Fibroblast of skin of scalp (primary cell): ENCODE measurements around the gene ZNF418.
"Not testable (repeated sequence)": the region's sequence is repeated elsewhere in the genome, so short reads cannot be mapped to it uniquely, and the experiment has no call there.

Source experiments
- DNase-seq: peaks from one replicate; pipeline ENCODE4 v3.0.0-alpha.2; 2013

The ZNF418 gene

DNA sequence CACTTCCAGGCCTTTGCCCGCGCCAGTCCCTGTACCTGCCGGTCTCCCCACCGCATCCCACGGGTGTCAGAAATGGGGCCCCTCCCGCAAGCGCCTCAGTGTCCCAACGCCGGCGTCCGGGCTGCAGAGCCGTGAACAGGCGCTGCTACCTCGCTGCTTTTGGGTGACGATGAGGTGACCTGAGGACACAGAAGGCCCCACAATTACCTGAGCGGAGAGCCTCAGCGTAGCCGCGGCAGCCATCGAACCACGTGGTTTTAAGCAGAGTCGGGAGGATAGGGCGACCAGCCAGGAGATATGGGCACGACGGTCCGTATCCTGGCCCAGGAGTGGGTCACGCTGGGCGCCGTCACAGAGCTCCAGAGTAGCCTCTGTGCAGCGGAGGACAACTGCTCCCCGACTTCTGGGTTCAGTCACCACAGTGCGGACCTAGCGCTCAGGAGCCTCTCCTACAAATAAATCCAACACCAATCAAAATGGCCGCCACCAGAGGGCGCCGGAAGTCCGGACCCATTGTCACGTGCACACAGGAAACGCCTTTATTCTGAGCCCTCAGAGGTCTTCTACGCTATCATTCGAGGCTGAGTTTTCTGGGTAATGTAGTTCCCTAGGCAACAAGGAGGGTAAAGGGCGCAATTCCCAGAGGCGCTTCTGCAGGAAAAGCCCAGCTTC lies 46.5 kb downstream of the ZNF418 start, which contains the start of gene ZNF814:
Gene ZNF814 (minus strand): TSS at position 478 of the 672 bp plus-strand sequence. CDS start 235 bp downstream, at position 243.
- DNase-seq: peak; percentile 88

DNA sequence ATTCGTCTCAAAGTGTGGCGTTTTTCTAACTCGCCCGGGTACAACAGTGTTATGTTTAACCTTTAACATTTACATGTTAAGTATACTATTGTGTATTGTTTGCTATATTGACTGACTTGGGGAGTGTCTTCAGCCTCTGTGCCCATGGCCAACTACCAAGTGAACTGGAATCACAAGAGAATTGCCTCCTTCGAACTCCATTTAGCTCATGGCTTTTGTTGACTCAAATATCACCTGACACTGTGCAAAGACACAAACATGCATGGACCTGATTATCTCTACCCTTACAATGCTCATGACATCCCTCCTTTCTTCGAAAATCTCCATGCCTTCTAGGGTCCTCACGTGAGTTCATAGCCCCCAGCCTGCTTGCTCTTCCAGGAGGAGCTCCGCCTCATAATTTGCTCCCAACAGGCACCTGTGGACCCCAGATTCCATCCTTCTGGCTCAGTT lies 47.1 kb downstream of the ZNF418 start:
- DNase-seq: no peak

DNA sequence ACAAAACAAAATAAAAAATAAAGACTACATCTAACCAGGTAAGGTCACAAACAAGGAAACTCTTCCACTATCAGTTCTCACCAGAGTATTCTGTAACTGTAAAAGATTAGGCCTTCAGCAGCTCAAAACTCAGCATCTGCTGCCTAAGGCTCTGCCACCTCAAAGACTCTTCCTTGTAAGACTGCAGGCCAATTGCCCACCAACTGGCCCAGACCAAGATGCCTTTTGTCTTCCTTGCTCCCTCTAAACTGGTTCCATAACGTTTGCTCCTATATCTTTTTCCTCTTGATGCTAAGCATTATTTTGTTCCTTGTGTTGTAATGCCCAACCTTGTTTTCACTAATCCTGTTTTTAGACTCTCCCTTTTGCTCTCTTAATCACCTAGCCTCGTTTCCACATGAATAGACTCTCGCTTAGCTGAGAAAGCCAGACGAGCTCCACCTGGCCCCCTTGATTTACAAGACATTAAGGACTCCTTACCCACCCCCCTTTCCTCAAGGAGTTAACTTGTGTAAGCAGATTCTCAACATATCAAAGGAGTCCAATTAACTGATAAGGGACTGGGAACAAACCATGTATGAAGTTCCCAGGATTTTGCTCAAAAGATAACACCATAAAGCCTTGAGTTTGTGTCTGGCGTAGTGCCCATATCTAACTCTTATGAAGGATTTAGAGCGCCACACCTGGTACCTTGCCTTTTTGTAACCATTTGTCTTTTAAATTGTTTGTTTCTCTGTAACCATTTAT lies 47.8 kb downstream of the ZNF418 start:
- DNase-seq: no peak

DNA sequence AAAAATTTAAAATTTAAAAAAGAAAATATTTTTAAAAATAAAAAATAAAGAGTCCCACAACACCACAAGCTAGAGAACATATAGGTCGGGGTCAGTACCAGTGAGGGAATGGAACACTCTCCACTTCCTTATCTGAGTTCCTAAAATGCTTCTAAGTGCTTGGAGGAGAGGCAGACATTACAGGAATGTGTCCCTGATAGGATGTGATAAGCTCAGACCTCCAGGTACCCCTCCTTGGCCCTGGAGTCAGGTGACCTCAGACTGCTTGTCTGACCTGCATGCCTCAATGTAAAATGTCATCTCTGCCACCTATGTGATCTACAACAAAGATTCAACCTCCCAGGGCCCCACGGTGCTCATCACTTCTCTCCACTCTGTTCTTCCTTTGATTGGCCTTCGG lies 49.2 kb downstream of the ZNF418 start:
- no peak for DNase-seq

DNA sequence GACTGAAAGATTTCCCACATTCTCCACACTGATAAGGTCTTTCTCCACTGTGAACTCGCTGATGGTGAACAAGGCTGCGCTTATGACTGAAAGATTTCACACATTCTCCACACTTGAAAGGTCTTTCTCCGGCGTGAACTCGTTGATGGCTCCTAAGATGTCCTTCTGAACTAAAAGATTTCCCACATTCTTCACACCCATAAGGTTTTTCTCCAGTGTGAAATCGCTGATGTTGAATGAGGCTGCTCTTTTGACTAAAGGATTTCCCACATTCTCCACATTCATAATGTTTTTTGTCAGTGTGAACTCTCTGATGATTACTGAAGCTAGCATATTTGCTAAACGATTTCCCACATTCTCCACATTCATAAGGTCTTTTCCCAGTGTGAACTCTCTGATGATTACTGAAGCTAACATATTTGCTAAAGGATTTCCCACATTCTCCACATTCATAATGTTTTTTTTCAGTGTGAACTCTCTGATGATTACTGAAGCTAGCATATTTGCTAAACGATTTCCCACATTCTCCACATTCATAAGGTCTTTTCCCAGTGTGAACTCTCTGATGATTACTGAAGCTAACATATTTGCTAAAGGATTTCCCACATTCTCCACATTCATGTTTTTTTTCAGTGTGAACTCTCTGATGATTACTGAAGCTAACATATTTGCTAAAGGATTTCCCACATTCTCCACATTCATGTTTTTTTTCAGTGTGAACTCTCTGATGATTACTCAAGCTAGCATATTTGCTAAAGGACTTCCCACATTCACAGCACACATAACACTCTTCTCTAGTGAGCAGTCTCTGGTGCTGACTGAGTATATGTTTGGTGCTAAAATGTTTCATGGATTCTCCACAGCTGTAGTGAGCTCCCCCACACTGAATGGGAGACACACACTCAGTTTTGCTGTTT lies 61.1 kb downstream of the ZNF418 start:
- DNase-seq: not testable (repeated sequence)

DNA sequence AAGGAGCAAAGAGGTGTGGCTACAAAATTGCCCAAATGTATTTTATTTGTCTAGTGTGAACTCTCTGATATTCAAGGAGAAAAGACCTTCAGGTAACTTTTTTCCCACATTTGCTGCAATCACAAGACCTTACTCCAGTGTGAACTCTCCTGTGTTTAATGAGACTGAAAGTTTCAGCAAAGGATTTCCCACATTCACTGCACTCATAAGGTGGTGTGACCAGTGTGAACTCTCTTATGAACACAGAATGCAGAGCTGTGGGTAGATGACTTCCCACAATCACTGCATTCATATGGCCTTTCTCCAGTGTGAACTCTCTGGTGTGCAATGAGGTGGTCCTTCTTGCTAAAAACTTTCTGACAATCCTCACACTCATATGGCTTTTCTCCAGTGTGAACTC lies 62.8 kb downstream of the ZNF418 start:
- DNase-seq: no peak
